Gastrocnemius medialis (tissue), 4 donors: ENCODE results near the gene VGLL3. TPM values are rescaled to one million over a fixed set of nuclear protein-coding genes. Genes with fewer than 3 reads are reported as not detected.
"Not testable (repeated sequence)": the region's sequence is repeated elsewhere in the genome, so short reads cannot be mapped to it uniquely, and the experiment has no call there.

ENCODE experiments used
- ATAC-seq, 2 donors: fragments of 150-250 bp; one replicate each; pipeline ENCODE4 v1.9.1; 2016
- DNase-seq, 2 donors: peaks; one replicate each; pipeline ENCODE4 v3.0.0-alpha.2; 2019
- H3K27ac ChIP-seq, 4 donors: fragments of 200-600 bp; sonication (generic); 1 replicate in 1 of 4; 2 replicates in 3 of 4; pipeline ENCODE4 v1.5.1; 2016 to 2018; ENCODE audit warnings: mild to moderate bottlenecking in 2 of 4, moderate library complexity in 1 of 4
- H3K27me3 ChIP-seq, 3 donors: fragments of 200-600 bp; sonication (generic) in 2 of 3; 1 replicate in 1 of 3; 2 replicates in 2 of 3; pipeline versions ENCODE4 v1.5.1 to v1.6.0; 2016 to 2019; ENCODE audit warnings: mild to moderate bottlenecking in 1 of 3, moderate library complexity in 1 of 3
- H3K36me3 ChIP-seq, 2 donors: fragments of 200-600 bp; sonication (generic) in 1 of 2; one replicate each; pipeline ENCODE4 v1.5.1; 2017 to 2018
- H3K4me1 ChIP-seq, 2 donors: fragments of 200-600 bp; sonication (generic) in 1 of 2; one replicate each; pipeline ENCODE4 v1.5.1; 2016 to 2017; ENCODE audit warnings: mild to moderate bottlenecking in 2 of 2
- H3K4me3 ChIP-seq, 4 donors: fragments of 200-600 bp; sonication (generic) in 3 of 4; 1 replicate in 1 of 4; 2 replicates in 3 of 4; pipeline ENCODE4 v1.5.1; 2016 to 2019; ENCODE audit warnings: mild to moderate bottlenecking in 2 of 4
- H3K9me3 ChIP-seq, 3 donors: fragments of 200-600 bp; sonication (generic) in 2 of 3; 1 replicate in 1 of 3; 2 replicates in 2 of 3; pipeline ENCODE4 v1.5.1; 2016 to 2019
- POLR2A ChIP-seq, 2 donors: fragments of 450-650 bp; IDR thresholded peaks; one replicate each; pipeline ENCODE4 v1.6.1; 2017; ENCODE audit warnings: antibody characterized with exemption in 2 of 2, mild to moderate bottlenecking in 2 of 2, moderate library complexity in 2 of 2
- in situ Hi-C, 4 donors: fragments of 200-750 bp; cut with MboI; loops; one replicate each; pipeline versions ENCODE4 v1.15.0 to v1.8.0; 2017; ENCODE audit warnings: low sequenced_read_pairs in 4 of 4
- intact Hi-C: fragments of 100-400 bp; cut with DNase I; formaldehyde crosslinking; loops from one replicate; pipeline ENCODE4 v1.15.1; 2023; ENCODE audit warnings: low total_unique reads
- total RNA-seq, 4 donors: library from RNA; depleted of rRNA; stranded (reverse); fragments of >200 nt; gene quantifications; one replicate each; pipeline versions ENCODE4 v1.1.0 to v1.2.3, GENCODE V29; 2016
- TF ChIP-seq, protein P1 (sequence below), 5 experiments: fragments of 450-650 bp in 3 of 5; fragments of 200-600 bp in 2 of 5; sonication (generic) in 2 of 5; IDR thresholded peaks in 4 of 5; conservative IDR thresholded peaks in 1 of 5; 1 replicate in 4 of 5; 2 replicates in 1 of 5; pipeline ENCODE4 v1.5.1; 2016 to 2019; ENCODE audit warnings: antibody characterized with exemption in 5 of 5, mild to moderate bottlenecking in 3 of 5, moderate library complexity in 3 of 5

The VGLL3 gene
- total RNA-seq, 4 donors from 2014 or later: 3.5 to 9.5 (median 5.6) TPM

DNA sequence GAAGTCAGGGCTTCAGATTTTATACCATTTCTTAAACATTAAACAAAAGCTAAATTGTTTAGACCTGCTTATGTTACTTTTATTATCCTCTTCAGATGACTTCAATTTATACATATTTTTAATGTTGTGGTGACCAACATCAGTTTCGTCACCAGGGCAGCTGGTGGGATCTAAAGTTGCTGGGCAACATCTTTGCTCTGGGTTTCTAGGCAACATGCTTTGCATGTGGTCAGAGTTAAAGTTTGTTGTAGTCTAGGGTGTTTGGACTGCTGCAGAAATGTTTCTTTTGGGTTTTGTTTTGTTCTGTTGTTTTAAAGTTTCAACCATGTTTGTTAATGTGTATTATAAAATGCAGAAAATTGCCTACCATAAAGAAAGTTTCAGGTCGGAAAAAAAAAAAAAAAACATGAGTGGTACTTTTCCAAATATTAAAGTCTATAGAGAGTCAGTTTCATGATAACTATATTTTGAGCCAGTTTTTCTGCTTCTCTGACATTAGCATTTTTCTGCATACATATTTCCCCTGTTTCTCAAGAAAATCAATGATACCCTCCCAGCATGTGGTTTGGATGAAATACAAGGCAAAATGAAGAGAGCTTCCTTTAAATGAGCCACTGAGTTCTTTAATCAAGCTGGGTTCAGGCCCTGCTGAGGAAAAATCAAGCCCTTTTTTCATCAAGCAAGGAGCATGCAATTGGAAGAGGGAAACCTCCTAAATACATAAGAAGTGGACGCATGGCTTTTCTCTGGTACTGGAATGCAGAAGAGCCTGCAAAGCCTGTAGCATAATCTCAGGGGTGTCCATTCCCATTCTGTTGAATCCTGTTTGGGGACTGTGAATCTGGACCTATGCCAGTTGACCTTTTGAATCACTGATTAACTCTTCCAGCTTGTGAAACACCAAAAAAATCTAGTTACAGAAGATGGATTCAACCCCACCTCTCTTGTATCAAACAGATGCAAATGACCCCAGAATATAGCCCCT lies 35.0 kb upstream of the VGLL3 start:
- H3K27ac ChIP-seq: no peak overlapping the region
- H3K36me3 ChIP-seq: no peaks in the 10 kb centered on the region
- no peaks in the 10 kb centered on the region for H3K9me3 ChIP-seq
- no peaks in the 10 kb centered on the region for H3K4me1 ChIP-seq
- H3K27me3 ChIP-seq: no peaks in the 10 kb centered on the region
- no peak overlapping the region for H3K4me3 ChIP-seq
- no peak for TF ChIP-seq POLR2A (IDR thresholded peaks at IDR 0.05)
- TF ChIP-seq, protein P1, sequence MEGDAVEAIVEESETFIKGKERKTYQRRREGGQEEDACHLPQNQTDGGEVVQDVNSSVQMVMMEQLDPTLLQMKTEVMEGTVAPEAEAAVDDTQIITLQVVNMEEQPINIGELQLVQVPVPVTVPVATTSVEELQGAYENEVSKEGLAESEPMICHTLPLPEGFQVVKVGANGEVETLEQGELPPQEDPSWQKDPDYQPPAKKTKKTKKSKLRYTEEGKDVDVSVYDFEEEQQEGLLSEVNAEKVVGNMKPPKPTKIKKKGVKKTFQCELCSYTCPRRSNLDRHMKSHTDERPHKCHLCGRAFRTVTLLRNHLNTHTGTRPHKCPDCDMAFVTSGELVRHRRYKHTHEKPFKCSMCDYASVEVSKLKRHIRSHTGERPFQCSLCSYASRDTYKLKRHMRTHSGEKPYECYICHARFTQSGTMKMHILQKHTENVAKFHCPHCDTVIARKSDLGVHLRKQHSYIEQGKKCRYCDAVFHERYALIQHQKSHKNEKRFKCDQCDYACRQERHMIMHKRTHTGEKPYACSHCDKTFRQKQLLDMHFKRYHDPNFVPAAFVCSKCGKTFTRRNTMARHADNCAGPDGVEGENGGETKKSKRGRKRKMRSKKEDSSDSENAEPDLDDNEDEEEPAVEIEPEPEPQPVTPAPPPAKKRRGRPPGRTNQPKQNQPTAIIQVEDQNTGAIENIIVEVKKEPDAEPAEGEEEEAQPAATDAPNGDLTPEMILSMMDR (IDR thresholded peaks at IDR 0.05 in 4 of 5, conservative IDR thresholded peaks at IDR 0.05 in 1 of 5): no peak
- ATAC-seq (no peak), DNase-seq (no peak)
- in situ Hi-C loops (no loop called here), intact Hi-C loops (no loop called here)

DNA sequence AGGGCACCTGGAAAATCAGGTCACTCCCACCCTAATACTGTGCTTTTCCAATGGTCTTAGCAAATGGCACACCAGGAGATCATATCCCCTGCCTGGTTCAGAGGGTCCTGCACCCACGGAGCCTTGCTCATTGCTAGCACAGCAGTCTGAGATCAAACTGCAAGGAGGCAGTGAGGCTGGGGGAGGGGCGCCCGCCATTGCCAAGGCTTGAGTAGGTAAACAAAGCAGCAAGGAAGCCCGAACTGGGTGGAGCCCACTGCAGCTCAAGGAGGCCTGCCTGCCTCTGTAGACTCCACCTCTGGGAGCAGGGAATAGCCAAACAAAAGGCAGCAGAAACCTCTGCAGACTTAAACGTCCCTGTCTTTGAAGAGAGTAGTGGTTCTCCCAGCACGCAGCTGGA lies 26.4 kb upstream of the VGLL3 start:
- H3K4me3 ChIP-seq, ATAC-seq, H3K36me3 ChIP-seq, intact Hi-C loops, H3K27ac ChIP-seq, H3K4me1 ChIP-seq, H3K27me3 ChIP-seq, H3K9me3 ChIP-seq, DNase-seq, in situ Hi-C loops: not testable (repeated sequence)

DNA sequence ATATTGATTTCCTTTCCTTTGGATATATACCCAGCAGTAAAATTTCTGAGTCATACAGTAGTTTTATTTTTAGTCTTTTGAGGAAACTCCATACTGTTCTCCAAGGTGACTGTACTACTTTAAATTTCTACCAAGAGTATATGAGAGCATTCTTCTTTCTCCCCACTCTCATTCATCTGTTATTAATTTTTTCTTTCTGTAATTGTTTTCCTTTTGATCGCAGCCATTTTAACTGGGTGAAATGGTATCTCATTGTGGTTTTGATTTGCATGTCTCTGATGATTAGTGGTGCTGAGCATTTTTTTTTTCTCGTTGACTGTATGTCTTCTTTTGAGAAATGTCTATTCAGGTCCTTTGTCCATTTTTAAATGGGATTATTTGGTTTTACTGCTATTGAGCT lies 18.3 kb upstream of the VGLL3 start:
- no peaks in the 10 kb centered on the region for H3K27me3 ChIP-seq
- no peak overlapping the region for H3K27ac ChIP-seq
- no peak overlapping the region for H3K4me3 ChIP-seq
- intact Hi-C loops: no loop called here
- H3K9me3 ChIP-seq: no peaks in the 10 kb centered on the region
- TF ChIP-seq POLR2A (IDR thresholded peaks at IDR 0.05): no peak
- TF ChIP-seq, protein P1 (IDR thresholded peaks at IDR 0.05 in 4 of 5, conservative IDR thresholded peaks at IDR 0.05 in 1 of 5): no peak
- in situ Hi-C loops: no loop called here
- no peaks in the 10 kb centered on the region for H3K36me3 ChIP-seq
- H3K4me1 ChIP-seq: no peaks in the 10 kb centered on the region
- DNase-seq (no peak), ATAC-seq (no peak)

DNA sequence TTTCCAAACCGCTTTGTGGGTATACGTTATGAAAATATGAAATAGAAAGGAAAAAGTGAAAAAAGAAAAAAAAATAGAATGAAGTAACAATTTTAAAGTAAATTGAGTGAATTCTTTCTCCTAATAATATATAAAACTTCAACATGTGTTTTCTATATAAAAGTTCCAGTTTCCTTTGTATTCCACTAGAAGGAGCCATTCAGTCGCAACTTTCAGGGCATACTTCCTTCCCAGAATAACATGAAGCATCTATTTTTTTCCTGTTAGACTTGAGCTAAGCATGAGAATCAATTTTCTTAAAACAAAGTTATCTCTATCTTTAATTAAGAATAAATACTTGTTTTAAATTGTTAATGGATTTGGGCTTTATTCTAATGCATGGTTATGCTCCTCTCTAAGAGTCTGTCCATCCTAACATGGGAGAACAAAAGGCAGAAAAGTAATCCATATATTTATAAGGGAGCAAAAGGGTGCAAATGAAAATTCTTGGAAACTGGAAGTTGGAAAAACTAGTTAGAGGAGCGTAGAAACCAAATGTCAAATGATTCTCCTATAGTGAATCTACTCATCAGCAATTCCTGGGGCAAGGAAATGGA lies 16.0 kb upstream of the VGLL3 start:
- no peak for TF ChIP-seq POLR2A (IDR thresholded peaks at IDR 0.05)
- TF ChIP-seq, protein P1 (IDR thresholded peaks at IDR 0.05 in 4 of 5, conservative IDR thresholded peaks at IDR 0.05 in 1 of 5): no peak
- in situ Hi-C loops: no loop called here
- H3K27ac ChIP-seq: no peak overlapping the region
- no peak overlapping the region for H3K4me3 ChIP-seq
- H3K9me3 ChIP-seq: no peaks in the 10 kb centered on the region
- no peaks in the 10 kb centered on the region for H3K4me1 ChIP-seq
- ATAC-seq (no peak), DNase-seq (no peak)
- no peaks in the 10 kb centered on the region for H3K36me3 ChIP-seq
- intact Hi-C loops: no loop called here
- H3K27me3 ChIP-seq: no peaks in the 10 kb centered on the region

DNA sequence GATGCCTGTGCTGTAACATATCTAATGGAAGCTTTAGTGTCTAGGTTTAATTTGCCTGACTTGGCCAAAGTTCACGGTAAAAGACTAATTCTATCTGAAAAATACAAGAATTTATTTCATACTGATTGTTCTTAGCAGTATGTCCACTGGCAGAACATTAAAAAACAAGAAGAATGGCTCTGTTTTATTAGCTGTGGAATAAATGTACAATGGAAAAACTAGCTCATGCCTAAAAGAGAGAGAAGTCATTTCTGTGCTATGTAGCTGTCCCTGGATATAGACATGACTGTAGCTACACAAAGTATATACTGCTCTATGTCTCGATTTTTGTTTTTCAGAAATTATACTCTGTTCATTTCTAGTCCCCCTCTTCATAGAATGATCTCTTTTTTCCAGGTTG lies 13.9 kb upstream of the VGLL3 start:
- H3K27ac ChIP-seq: no peak overlapping the region
- H3K27me3 ChIP-seq: no peaks in the 10 kb centered on the region
- no peaks in the 10 kb centered on the region for H3K4me1 ChIP-seq
- DNase-seq (no peak), ATAC-seq (no peak)
- no peaks in the 10 kb centered on the region for H3K9me3 ChIP-seq
- intact Hi-C loops: no loop called here
- no peaks in the 10 kb centered on the region for H3K36me3 ChIP-seq
- no peak overlapping the region for H3K4me3 ChIP-seq
- in situ Hi-C loops: no loop called here
- TF ChIP-seq, protein P1 (IDR thresholded peaks at IDR 0.05 in 4 of 5, conservative IDR thresholded peaks at IDR 0.05 in 1 of 5): no peak
- no peak for TF ChIP-seq POLR2A (IDR thresholded peaks at IDR 0.05)
